Endothelial cell of umbilical vein (primary cell): ENCODE results near the gene PBX3. TPM values are rescaled to one million over a fixed set of nuclear protein-coding genes. Genes with fewer than 3 reads are reported as not detected.

Experiments used
- BruUV-seq: library from RNA; stranded (reverse); fragments of 400-500 nt; replicated peaks from 2 replicates; lab custom pipeline; 2021; lab: Mats Ljungman, UMichigan
- CTCF ChIA-PET: fragments of 300-600, 350-600 bp; sonication (Branson Sonifier 250); formaldehyde crosslinking; loops from one replicate; lab custom pipeline; 2021; ENCODE audit warnings: antibody characterized with exemption, inconsistent platforms; lab: Charles Lee
- POLR2A ChIA-PET: fragments of 300-600, 350-600 bp; sonication (Branson Sonifier 250); formaldehyde crosslinking; loops from one replicate; lab custom pipeline; 2021; ENCODE audit warnings: antibody characterized with exemption, inconsistent platforms; lab: Charles Lee
- DNase-seq: peaks from one replicate; pipeline ENCODE4 v3.0.0-alpha.2; 2011; ENCODE audit warnings: low read depth, low spot score
- FAIRE-seq: peaks from 2 replicates; lab custom pipeline; 2011; peaks lifted over from hg19 to GRCh38; lab: Jason Lieb, UNC
- H2AFZ ChIP-seq: 2 replicates; pipeline ENCODE4 v1.6.0; 2012; ENCODE audit warnings: low read depth, low read length, control low read depth, inconsistent platforms
- H3K27ac ChIP-seq: 2 replicates; pipeline ENCODE4 v1.5.1; 2011; ENCODE audit warnings: low read depth, mild to moderate bottlenecking, control low read depth, low read length, moderate library complexity; ENCODE audit not compliant: insufficient read depth
- H3K27me3 ChIP-seq, 2 experiments: 2 replicates each; pipeline versions ENCODE4 v1.6.0 to v1.6.1; 2011; ENCODE audit warnings: low read length in 2 of 2, mixed read lengths in 1 of 2; ENCODE audit not compliant: control insufficient read depth in 2 of 2, insufficient read depth in 2 of 2
- H3K36me3 ChIP-seq, 2 experiments: 2 replicates in 1 of 2; 3 replicates in 1 of 2; pipeline ENCODE4 v1.5.1; 2011; ENCODE audit warnings: low read length in 2 of 2, mild to moderate bottlenecking in 1 of 2, moderate library complexity in 1 of 2; ENCODE audit not compliant: control insufficient read depth in 2 of 2, insufficient read depth in 2 of 2; ENCODE audit errors: extremely low read depth in 1 of 2
- H3K4me1 ChIP-seq: 3 replicates; pipeline ENCODE4 v1.5.1; 2011; ENCODE audit warnings: mild to moderate bottlenecking, low read length; ENCODE audit not compliant: control insufficient read depth, insufficient read depth; ENCODE audit errors: extremely low read depth
- H3K4me2 ChIP-seq: 2 replicates; pipeline ENCODE4 v1.6.1; 2011; ENCODE audit warnings: low read length, control low read depth, mixed read lengths; ENCODE audit not compliant: insufficient read depth
- H3K4me3 ChIP-seq, 3 experiments: fragments of 200-600 bp in 1 of 3; sonication (generic), shearing (Covaris generic) in 1 of 3; replicated peaks in 1 of 3; 2 replicates each; pipeline ENCODE4 v1.5.1; 2011 to 2016; ENCODE audit warnings: control low read depth in 3 of 3, low read length in 3 of 3, mild to moderate bottlenecking in 2 of 3, inconsistent platforms in 1 of 3, low read depth in 1 of 3, moderate library complexity in 1 of 3; ENCODE audit not compliant: insufficient read depth in 1 of 3
- H3K79me2 ChIP-seq: 2 replicates; pipeline ENCODE4 v1.6.0; 2012; ENCODE audit warnings: low read length, inconsistent platforms; ENCODE audit not compliant: control insufficient read depth, insufficient read depth
- H3K9ac ChIP-seq: replicated peaks from 2 replicates; pipeline ENCODE3; 2011; ENCODE audit warnings: low read length, control low read depth; ENCODE audit not compliant: insufficient read depth; ENCODE audit errors: extremely low read depth
- H3K9me1 ChIP-seq: replicated peaks from 3 replicates; pipeline ENCODE4 v1.6.0; 2011; ENCODE audit warnings: mild to moderate bottlenecking, low read length; ENCODE audit not compliant: control insufficient read depth, insufficient read depth; ENCODE audit errors: extremely low read depth
- H3K9me3 ChIP-seq: replicated peaks from 2 replicates; pipeline ENCODE4 v1.5.1; 2012; ENCODE audit warnings: low read length, inconsistent platforms; ENCODE audit not compliant: control insufficient read depth, insufficient read depth
- H4K20me1 ChIP-seq: replicated peaks from 2 replicates; pipeline ENCODE3; 2011; ENCODE audit warnings: mild to moderate bottlenecking, low read length; ENCODE audit not compliant: control insufficient read depth, insufficient read depth; ENCODE audit errors: extremely low read depth
- CTCF ChIP-seq, 2 donors: IDR thresholded peaks; 1 replicate in 1 of 2; 2 replicates in 1 of 2; pipeline ENCODE4 v1.5.1; 2011; ENCODE audit warnings: low read length in 2 of 2, mild to moderate bottlenecking in 2 of 2, moderate library complexity in 2 of 2, control low read depth in 1 of 2, inconsistent platforms in 1 of 2, low read depth in 1 of 2; ENCODE audit not compliant: insufficient read depth in 1 of 2; ENCODE audit errors: extremely low read depth in 1 of 2
- EZH2 ChIP-seq: IDR thresholded peaks from 2 replicates; pipeline ENCODE4 v1.6.1; 2012; ENCODE audit warnings: borderline replicate concordance, low read depth, mild to moderate bottlenecking, moderate library complexity, low read length, inconsistent platforms; ENCODE audit not compliant: severe bottlenecking
- FOS ChIP-seq: IDR thresholded peaks from 2 replicates; pipeline ENCODE4 v1.6.1; 2011; ENCODE audit warnings: mild to moderate bottlenecking, low read length, moderate library complexity, borderline replicate concordance; ENCODE audit not compliant: insufficient read depth
- GATA2 ChIP-seq: IDR thresholded peaks from 2 replicates; pipeline ENCODE4 v1.7.0; 2011; ENCODE audit warnings: low read depth, mild to moderate bottlenecking, moderate library complexity, mixed read lengths, low read length; ENCODE audit not compliant: insufficient read length, insufficient read depth
- JUN ChIP-seq: IDR thresholded peaks from 2 replicates; pipeline ENCODE4 v1.6.1; 2011; ENCODE audit warnings: borderline replicate concordance, low read depth; ENCODE audit not compliant: insufficient read length, insufficient read depth
- MAX ChIP-seq: IDR thresholded peaks from 2 replicates; pipeline ENCODE4 v1.6.1; 2011; ENCODE audit not compliant: insufficient read depth, insufficient read length
- MYC ChIP-seq: IDR thresholded peaks from one replicate; pipeline ENCODE4 v1.6.1; 2011; ENCODE audit warnings: mild to moderate bottlenecking, low read depth, low read length
- POLR2A ChIP-seq: IDR thresholded peaks from 2 replicates; pipeline ENCODE4 v1.6.1; 2012; ENCODE audit warnings: low read depth, mild to moderate bottlenecking, control low read depth, low read length
- POLR2AphosphoS5 ChIP-seq: IDR thresholded peaks from 2 replicates; pipeline ENCODE4 v1.6.1; 2012; ENCODE audit warnings: low read depth, mild to moderate bottlenecking, control low read depth, low read length, moderate library complexity; ENCODE audit not compliant: insufficient read depth
- dilution Hi-C: fragments of 300-500 bp; cut with MboI; formaldehyde crosslinking; loops from one replicate; pipeline ENCODE4 v1.15.0; 2019; ENCODE audit warnings: low sequenced_read_pairs; ENCODE audit not compliant: extremely low pct_ligation_motif_present
- intact Hi-C: fragments of 100-400 bp; cut with micrococcal nuclease; formaldehyde crosslinking; loops from one replicate; pipeline ENCODE4 v1.10.0; 2022
- polyA plus RNA-seq, 4 experiments: library from polyadenylated mRNA; depleted of rRNA in 3 of 4; stranded (reverse) in 3 of 4; unstranded in 1 of 4; fragments of >200 nt; gene quantifications; 2 replicates each; pipeline versions ENCODE4 v1.2.1 to v1.2.3, GENCODE V29; 2011 to 2012; ENCODE audit warnings: missing spikeins in 1 of 4
- total RNA-seq: library from RNA; stranded (reverse); gene quantifications from 2 replicates; pipeline ENCODE4 v1.2.3, GENCODE V29; 2021

The PBX3 gene
- total and polyA plus RNA-seq, 2 donors (not counting 3 experiments of a cell fraction or from before 2014, with no cell fraction given), result 18.8 to 42.0 TPM

GRCh38 chr9:125988479-125989050, 241.4 kb downstream of the PBX3 start:
- CTCF ChIA-PET, result no interaction called here
- Histone ChIP-seq H3K27ac (no peak overlapping the region), H3K9me3 (no peaks in the 10 kb centered on the region), H3K27me3 (no peaks in the 10 kb centered on the region), H3K79me2 (no peaks in the 10 kb centered on the region), H3K4me1 (no peaks in the 10 kb centered on the region), H3K36me3 (no peaks in the 10 kb centered on the region), H3K4me2 (no peak overlapping the region), H3K4me3 (no peak overlapping the region), H3K9ac (no peak overlapping the region), H2AFZ (no peak overlapping the region), H4K20me1 (no peaks in the 10 kb centered on the region), H3K9me1 (no peaks in the 10 kb centered on the region)
- dilution Hi-C loops (no loop called here), intact Hi-C loops (no loop called here)
- DNase-seq (no peak), FAIRE-seq (no peak)
- no TSS peak for BruUV-seq
- TF ChIP-seq MAX (no peak), CTCF (IDR thresholded peaks at IDR 0.05; ENCODE audit: extremely low read depth in 1 of 2, insufficient read depth in 1 of 2, low read depth in 1 of 2, low read length in 2 of 2) (no peak), POLR2AphosphoS5 (no peak), JUN (no peak), POLR2A (no peak), FOS (no peak), GATA2 (no peak), MYC (no peak), EZH2 (no peak)
- POLR2A ChIA-PET, result no interaction called here
